ENCODE results near the gene DYRK1A.

DNA sequence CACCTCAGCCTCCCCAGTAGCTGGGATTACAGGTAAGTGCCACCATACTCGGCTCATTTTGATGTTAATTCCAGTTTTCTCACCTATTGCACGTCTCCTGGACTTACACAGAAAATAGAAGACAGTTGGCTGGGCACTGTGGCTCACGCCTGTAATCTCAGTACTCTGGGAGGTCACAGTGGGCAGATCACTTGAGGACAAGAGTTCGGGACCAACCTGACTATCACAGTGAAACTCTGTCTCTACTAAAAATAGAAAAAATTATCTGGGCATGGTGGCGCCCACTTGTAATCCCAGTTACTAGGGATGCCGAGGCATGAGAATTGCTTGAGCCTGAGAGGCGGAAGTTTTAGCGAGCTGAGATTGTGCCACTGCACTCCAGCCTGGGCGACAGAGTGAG, 44.1 kb downstream of the DYRK1A start:
- TF ChIP-seq, protein P1, sequence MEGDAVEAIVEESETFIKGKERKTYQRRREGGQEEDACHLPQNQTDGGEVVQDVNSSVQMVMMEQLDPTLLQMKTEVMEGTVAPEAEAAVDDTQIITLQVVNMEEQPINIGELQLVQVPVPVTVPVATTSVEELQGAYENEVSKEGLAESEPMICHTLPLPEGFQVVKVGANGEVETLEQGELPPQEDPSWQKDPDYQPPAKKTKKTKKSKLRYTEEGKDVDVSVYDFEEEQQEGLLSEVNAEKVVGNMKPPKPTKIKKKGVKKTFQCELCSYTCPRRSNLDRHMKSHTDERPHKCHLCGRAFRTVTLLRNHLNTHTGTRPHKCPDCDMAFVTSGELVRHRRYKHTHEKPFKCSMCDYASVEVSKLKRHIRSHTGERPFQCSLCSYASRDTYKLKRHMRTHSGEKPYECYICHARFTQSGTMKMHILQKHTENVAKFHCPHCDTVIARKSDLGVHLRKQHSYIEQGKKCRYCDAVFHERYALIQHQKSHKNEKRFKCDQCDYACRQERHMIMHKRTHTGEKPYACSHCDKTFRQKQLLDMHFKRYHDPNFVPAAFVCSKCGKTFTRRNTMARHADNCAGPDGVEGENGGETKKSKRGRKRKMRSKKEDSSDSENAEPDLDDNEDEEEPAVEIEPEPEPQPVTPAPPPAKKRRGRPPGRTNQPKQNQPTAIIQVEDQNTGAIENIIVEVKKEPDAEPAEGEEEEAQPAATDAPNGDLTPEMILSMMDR (IDR thresholded peaks at IDR 0.05) = no peak
- TF ChIP-seq EZH2 (IDR thresholded peaks at IDR 0.05) (no peak), EZH2phosphoT487 (IDR thresholded peaks at IDR 0.05) (no peak)

Measured in neural progenitor cell (in vitro differentiated cells).